Loucy (cell line): ENCODE data around the gene XXYLT1.

Experiments
- H2AFZ ChIP-seq: fragments of 200-600 bp; sonication (generic); 2 replicates; pipeline ENCODE4 v1.6.0; 2016; ENCODE audit warnings: antibody characterized with exemption, mild to moderate bottlenecking, low read length, moderate library complexity
- H3F3A ChIP-seq: fragments of 200-600 bp; 2 replicates; pipeline ENCODE4 v1.6.0; 2016; ENCODE audit warnings: antibody characterized with exemption, low read depth, mild to moderate bottlenecking
- H3K27me3 ChIP-seq: fragments of 200-600 bp; sonication (generic); 2 replicates; pipeline ENCODE4 v1.6.1; 2014; ENCODE audit warnings: low read length, mild to moderate bottlenecking; ENCODE audit not compliant: insufficient read depth, poor library complexity, severe bottlenecking
- H3K36me3 ChIP-seq: fragments of 200-600 bp; sonication (generic); 2 replicates; pipeline ENCODE4 v1.6.1; 2016; ENCODE audit warnings: low read length; ENCODE audit not compliant: insufficient read depth
- H3K4me1 ChIP-seq: fragments of 200-600 bp; sonication (generic); 2 replicates; pipeline ENCODE4 v1.5.1; 2014; ENCODE audit warnings: low read length, mild to moderate bottlenecking; ENCODE audit not compliant: insufficient read depth, poor library complexity, severe bottlenecking
- H3K4me2 ChIP-seq: fragments of 200-600 bp; sonication (generic); 2 replicates; pipeline ENCODE4 v1.6.0; 2014; ENCODE audit warnings: antibody characterized with exemption, low read length, low read depth, mild to moderate bottlenecking; ENCODE audit not compliant: poor library complexity, severe bottlenecking
- H3K4me3 ChIP-seq: fragments of 200-600 bp; sonication (generic); 2 replicates; pipeline ENCODE4 v1.5.1; 2014; ENCODE audit warnings: low read length, mild to moderate bottlenecking, mixed read lengths; ENCODE audit not compliant: poor library complexity, severe bottlenecking
- H3K79me2 ChIP-seq: fragments of 200-600 bp; sonication (generic); 2 replicates; pipeline ENCODE4 v1.6.1; 2014; ENCODE audit warnings: low read length; ENCODE audit not compliant: insufficient read depth
- H3K9ac ChIP-seq: fragments of 200-600 bp; sonication (generic); 2 replicates; pipeline ENCODE4 v1.6.0; 2014; ENCODE audit warnings: mild to moderate bottlenecking, low read depth, low read length, moderate library complexity; ENCODE audit not compliant: poor library complexity, severe bottlenecking
- H3K9me2 ChIP-seq: fragments of 200-600 bp; sonication (generic); replicated peaks from 2 replicates; pipeline ENCODE4 v1.6.1; 2016; ENCODE audit warnings: low read depth, low read length, mixed read lengths
- H3K9me3 ChIP-seq: fragments of 200-600 bp; sonication (generic); 2 replicates; pipeline ENCODE4 v1.6.1; 2014; ENCODE audit warnings: mild to moderate bottlenecking, antibody characterized with exemption, low read length, low read depth; ENCODE audit not compliant: insufficient read depth
- H4K20me1 ChIP-seq: fragments of 200-600 bp; sonication (generic); 2 replicates; pipeline ENCODE4 v1.6.0; 2014; ENCODE audit warnings: antibody characterized with exemption, low read length, mild to moderate bottlenecking; ENCODE audit not compliant: insufficient read depth, poor library complexity, severe bottlenecking
- EZH2phosphoT487 ChIP-seq: fragments of 200-600 bp; IDR thresholded peaks from 2 replicates; pipeline ENCODE4 v1.6.1; 2018; ENCODE audit warnings: antibody characterized with exemption, mild to moderate bottlenecking, moderate library complexity, borderline replicate concordance
- TF ChIP-seq, protein P1 (sequence below): fragments of 200-600 bp; sonication (generic); conservative IDR thresholded peaks from 2 replicates; pipeline ENCODE4 v1.5.1; 2014; ENCODE audit warnings: mild to moderate bottlenecking, antibody characterized with exemption, low read length

The XXYLT1 gene

DNA sequence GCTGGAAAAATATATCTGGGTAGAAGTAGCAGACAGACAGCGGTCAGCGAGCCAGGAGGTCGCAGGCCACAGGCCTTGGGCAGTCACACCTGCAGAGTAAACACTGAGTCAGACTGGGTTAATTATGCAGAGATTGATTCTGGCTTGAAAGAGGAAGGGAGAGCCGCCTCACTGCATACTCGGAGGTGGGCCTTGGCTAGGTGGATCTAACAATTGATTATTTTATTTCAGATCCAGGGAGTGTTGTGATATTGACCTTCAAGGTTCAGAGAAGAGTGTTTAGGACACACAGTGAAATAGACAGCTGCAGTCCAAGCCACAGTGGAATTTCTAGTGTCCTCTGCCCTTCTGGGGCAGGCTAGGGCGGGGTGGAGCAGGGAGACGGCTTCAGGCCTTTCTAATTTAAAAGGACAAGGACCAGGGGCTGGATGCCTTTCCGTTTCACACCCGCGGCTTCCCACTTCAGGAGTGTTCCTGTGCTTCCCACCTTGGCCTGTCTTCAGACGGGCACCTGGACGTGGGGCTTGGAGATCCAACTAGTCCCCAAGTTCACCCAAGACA is 237.3 kb downstream of the XXYLT1 start:
- H3K79me2 ChIP-seq, result no peaks in the 10 kb centered on the region
- no peaks in the 10 kb centered on the region for H4K20me1 ChIP-seq
- H2AFZ ChIP-seq, result no peak overlapping the region
- H3K27me3 ChIP-seq, result no peaks in the 10 kb centered on the region
- no peak overlapping the region for H3K9ac ChIP-seq
- H3K36me3 ChIP-seq, result no peaks in the 10 kb centered on the region
- H3F3A ChIP-seq, result no peaks in the 10 kb centered on the region
- H3K4me2 ChIP-seq, result no peak overlapping the region
- no peak overlapping the region for H3K4me3 ChIP-seq
- no peaks in the 10 kb centered on the region for H3K4me1 ChIP-seq
- H3K9me2 ChIP-seq, result no peaks in the 10 kb centered on the region
- H3K9me3 ChIP-seq, result no peaks in the 10 kb centered on the region
- no peak for TF ChIP-seq EZH2phosphoT487
- TF ChIP-seq, protein P1, sequence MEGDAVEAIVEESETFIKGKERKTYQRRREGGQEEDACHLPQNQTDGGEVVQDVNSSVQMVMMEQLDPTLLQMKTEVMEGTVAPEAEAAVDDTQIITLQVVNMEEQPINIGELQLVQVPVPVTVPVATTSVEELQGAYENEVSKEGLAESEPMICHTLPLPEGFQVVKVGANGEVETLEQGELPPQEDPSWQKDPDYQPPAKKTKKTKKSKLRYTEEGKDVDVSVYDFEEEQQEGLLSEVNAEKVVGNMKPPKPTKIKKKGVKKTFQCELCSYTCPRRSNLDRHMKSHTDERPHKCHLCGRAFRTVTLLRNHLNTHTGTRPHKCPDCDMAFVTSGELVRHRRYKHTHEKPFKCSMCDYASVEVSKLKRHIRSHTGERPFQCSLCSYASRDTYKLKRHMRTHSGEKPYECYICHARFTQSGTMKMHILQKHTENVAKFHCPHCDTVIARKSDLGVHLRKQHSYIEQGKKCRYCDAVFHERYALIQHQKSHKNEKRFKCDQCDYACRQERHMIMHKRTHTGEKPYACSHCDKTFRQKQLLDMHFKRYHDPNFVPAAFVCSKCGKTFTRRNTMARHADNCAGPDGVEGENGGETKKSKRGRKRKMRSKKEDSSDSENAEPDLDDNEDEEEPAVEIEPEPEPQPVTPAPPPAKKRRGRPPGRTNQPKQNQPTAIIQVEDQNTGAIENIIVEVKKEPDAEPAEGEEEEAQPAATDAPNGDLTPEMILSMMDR, result no peak

DNA sequence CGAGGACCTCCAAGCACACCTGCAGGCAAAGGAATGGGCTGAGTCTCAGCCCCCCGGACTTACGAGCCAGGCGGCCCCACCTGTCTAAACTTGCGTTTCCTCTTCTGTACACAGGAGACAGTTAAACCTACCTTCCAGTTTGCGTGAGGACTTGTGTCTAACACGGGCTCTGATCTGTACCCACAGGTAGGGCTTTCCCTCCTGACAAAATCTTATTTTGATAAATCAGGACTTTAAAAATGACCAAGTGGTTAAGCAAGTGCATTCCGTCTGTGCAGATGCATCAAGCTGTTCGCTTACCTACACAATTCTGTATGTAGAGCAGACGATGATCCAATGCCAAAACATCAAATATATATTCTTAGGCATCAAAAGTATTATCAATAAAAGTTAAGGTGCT is 238.0 kb downstream of the XXYLT1 start:
- Histone ChIP-seq H3K36me3 (no peaks in the 10 kb centered on the region), H3K9me2 (no peaks in the 10 kb centered on the region), H3K4me1 (no peaks in the 10 kb centered on the region), H3F3A (no peaks in the 10 kb centered on the region), H2AFZ (no peak overlapping the region), H3K9ac (no peak overlapping the region), H3K4me3 (no peak overlapping the region), H3K79me2 (no peaks in the 10 kb centered on the region), H3K27me3 (no peaks in the 10 kb centered on the region), H4K20me1 (no peaks in the 10 kb centered on the region), H3K9me3 (no peaks in the 10 kb centered on the region), H3K4me2 (no peak overlapping the region)
- TF ChIP-seq, protein P1, result no peak
- no peak for TF ChIP-seq EZH2phosphoT487

DNA sequence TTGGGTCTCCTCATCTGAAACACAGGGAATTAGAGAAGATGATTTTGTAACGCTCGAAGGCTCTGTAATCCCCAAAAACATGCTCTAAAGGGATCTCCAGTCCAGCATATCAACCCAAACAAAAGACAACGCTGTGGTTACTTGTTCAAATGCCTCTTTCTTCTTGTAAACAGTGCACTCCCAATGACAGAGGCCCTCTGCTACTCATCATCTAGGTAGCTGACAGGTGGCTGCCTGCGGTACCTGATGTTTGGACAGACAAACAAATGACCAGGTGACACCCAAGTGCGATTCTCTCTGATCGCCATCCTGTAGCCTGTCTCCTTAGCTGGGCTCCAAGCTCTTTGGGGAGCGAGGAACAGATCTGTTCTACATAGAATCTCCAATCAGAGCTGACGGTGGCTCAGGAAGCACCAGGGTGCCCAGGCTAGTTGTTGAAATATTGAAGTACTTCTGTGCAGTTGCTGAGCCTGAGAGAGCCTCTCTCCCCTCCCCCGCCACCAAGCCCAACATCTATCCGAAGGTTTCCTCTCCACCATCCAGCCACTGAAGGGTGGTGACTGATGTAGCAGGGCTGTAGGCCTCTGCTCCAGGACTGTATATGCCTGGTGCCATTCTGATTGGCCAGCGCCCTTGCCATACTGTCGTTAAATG is 238.7 kb downstream of the XXYLT1 start:
- Histone ChIP-seq H3K9me2 (no peaks in the 10 kb centered on the region), H4K20me1 (no peaks in the 10 kb centered on the region), H3K9me3 (no peaks in the 10 kb centered on the region), H3F3A (no peaks in the 10 kb centered on the region), H3K9ac (no peak overlapping the region), H3K79me2 (no peaks in the 10 kb centered on the region), H2AFZ (no peak overlapping the region), H3K36me3 (no peaks in the 10 kb centered on the region), H3K4me2 (no peak overlapping the region), H3K4me3 (no peak overlapping the region), H3K4me1 (no peaks in the 10 kb centered on the region), H3K27me3 (no peaks in the 10 kb centered on the region)
- TF ChIP-seq, protein P1, result no peak
- TF ChIP-seq EZH2phosphoT487, result no peak
